GM18858 (cell line): ENCODE data around the gene CLCN3.
A peak's percentile ranks its signal among the peaks of the same experiment; 100 is the strongest.
"Not testable (repeated sequence)": the region's sequence is repeated elsewhere in the genome, so short reads cannot be mapped to it uniquely, and the experiment has no call there.

Experiments used
- ATAC-seq: cut with Tn5 transposase; IDR thresholded peaks from one replicate; pipeline ENCODE4 v1.9.1; 2021; ENCODE audit not compliant: unreplicated experiment

CLCN3 gene

DNA sequence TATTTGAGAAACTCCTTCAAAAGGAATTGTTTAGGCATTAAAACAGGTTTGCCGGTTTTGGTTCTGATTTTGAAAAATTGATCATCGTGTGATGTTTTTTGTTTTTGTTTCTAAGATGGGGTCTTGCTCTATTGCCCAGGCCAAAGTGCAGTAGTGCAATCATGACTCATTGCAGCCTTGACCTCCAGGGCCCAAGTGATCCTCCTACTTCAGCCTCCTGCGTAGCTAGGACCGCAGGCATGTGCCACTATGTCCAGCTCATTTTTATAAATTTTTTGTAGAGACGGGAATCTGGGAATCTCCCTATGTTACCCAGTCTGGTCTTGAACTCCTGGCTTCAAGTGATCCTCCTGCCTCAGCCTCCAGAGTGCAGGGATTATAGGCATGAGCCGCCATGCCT is 35.0 kb downstream of the CLCN3 start:
- ATAC-seq: no peak

DNA sequence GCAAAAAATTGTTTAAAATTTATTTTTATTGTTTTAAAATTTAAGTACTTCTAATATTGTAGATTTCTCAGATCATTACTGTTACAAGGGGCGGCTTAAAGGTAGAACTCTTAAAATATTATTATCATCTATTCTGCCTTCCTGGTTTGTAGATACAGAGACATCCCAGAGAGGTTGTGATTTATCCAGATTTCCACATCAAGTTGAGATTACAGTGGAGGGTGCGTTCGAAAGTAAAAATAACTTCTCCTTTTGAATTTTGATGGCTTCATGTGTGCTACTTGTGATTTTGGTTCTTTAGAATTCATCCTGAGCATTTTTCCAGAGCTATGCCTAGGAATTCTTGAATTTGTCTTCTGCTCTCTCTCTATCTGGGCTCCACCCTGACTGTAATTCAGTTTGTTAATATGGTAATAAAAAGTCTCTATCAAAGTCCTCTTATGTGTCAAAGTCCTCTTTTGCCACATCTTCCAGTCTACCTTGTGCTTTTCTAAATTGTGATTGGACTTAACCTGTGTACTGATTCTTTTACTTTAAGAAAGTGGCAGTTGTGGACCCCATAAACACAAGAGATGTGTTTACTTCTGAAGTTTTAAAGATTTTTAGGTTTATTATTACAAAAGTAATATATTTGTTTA is 37.2 kb downstream of the CLCN3 start:
- no peak for ATAC-seq

- no peak for ATAC-seq
Observed at GRCh38 chr4:169658196-169658595, 37.8 kb downstream of the CLCN3 start.

GRCh38 chr4:169658975-169659715 is 38.8 kb downstream of the CLCN3 start:
- no peak for ATAC-seq

DNA sequence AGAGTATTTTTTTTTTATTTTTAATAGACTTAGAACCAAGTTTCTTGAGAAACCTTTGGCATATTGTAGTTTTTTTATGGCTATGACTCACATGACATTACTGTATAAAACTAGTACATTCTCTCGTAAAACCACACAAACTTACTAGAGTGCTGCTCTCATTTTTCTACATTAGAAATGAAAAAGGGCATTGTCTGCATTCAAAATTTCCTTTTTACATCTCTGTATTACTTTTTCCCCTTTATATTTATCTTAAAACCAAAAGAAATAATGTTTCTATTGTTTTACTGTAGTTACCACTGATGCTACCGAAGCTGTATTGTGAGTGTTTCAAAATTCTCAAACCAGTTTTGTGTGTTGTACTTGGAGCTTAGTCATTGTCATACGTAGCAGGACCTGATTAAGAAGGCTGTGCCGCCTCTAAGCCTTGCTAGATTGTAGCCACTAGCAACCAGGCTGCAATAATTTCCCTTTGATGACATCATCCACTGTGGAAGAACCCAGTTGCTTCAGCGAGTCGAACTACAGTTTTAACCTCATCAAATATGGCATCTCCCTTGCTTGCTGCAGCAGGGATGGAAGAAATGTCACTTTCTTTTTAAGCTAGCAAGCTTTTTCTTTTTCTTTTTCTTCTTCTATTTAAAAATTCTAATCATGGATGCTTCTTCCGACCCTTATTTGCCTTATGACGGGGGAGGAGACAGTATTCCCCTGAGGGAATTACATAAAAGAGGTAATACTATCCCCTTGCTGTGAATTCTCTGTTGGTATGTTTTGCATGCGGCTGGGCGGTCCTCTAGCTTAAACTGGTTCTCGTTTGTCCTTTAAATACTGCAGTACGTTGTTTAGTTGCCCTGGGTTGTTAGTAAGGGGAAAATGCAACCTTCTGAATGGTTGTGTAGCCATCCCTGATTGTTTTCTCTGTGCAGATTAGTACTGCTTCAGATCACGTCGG is 39.6 kb downstream of the CLCN3 start:
- peak; percentile 96 for ATAC-seq

- ATAC-seq: no peak
Observed at GRCh38 chr4:169660929-169661328, 40.6 kb downstream of the CLCN3 start.

DNA sequence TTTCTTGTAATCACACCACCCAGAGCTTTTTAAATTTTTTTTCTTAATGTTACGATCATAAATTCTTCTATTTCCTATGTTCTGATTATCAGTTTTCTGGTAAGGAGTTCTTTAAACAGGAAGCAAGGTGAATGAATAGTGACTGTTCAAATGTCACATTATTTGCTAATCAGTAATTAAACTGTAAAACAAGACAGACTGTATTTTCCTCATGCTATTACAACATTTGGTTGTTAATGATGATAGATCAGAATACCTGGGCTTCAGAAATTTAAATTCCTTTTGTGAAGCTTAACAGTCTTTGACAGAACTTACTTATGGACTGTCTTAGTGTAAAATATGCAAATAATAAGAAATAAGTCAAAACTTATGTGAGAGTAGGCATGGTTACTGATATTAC is 41.4 kb downstream of the CLCN3 start:
- ATAC-seq: no peak

- ATAC-seq: no peak
Observed at GRCh38 chr4:169662206-169662605, 41.8 kb downstream of the CLCN3 start.

DNA sequence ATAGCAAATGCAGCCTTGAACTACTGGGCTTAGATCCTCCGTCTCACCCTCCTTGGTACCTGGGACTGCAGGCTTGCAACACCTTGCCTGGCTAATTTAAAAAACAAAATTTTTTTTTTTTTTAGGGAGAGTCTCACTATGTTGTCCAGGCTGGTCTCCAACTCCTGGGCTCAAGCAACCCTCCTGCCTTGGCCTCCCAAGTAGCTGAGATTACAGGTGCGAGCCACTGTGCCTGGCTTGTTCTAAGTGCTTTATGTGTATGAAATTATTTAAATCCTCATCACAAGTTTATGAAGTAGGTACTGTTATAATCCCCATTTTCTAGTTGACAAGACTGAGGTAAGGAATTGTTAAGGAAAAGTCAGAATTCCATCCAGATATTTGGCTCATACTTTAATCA is 43.0 kb downstream of the CLCN3 start:
- ATAC-seq: no peak

GRCh38 chr4:169663831-169664230 is 43.5 kb downstream of the CLCN3 start:
- no peak for ATAC-seq

GRCh38 chr4:169664615-169665014 is 44.2 kb downstream of the CLCN3 start:
- no peak for ATAC-seq

- no peak for ATAC-seq
Observed at GRCh38 chr4:169665046-169665737, 44.8 kb downstream of the CLCN3 start.

DNA sequence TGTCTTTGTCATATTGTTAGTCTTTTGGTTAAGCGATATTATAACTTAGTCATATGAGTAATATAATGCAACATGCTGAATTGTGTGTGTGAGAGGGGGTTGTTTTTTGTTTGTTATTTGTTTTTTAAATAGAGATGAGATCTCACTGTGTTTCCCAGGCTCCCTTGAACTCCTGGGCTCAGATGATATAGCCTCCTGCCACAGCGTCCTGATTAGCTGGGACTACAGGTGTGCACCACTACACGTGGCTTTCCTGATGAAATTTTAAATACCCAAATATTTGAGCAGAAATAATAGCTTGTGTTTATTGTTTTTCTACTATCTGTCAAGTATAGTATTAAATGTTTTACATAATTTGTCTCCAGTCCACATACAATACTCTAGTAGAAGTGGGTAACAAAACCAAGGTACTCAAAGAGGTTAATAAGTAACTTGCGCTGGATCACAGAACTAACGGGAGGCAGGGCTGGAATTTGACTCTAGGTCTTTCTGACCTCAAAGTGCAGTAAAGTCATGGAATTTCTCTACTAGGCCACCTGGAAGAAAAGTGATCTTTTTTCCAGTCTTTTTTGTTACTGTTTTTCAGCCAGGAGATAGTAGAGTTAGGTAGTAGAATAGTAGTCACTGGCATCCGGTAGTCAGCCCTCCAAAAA is 47.8 kb downstream of the CLCN3 start:
- no peak for ATAC-seq

- ATAC-seq: peak; percentile 79
Observed at GRCh38 chr4:169675825-169676224, 55.4 kb downstream of the CLCN3 start.

DNA sequence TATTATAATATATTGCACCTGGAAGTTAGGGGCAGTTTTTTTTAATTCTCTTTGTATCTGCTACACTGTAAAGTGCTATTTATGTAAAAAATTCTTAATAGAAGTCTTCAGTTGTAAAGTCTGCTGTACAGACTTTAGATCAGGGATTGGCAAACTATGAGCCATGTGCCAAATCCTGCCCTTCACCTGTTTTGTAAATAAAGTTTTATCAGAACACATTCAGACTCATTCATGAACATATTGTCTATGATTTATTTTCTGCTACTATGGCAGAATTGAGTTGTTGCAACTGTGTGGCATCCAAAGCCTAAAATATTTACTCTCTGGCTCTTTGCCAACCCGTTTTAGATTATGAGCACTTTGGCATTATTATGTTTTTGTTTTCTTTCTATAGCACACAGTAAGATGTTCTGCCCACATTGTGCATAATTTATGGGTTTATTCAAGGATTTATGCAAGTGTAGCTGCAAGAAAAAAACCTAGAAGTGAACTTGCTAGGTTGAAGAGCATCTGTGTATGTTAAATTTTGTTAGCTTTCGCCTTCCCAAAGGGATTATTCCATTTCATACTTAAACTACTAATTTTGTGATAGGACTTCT is 56.9 kb downstream of the CLCN3 start:
- no peak for ATAC-seq

DNA sequence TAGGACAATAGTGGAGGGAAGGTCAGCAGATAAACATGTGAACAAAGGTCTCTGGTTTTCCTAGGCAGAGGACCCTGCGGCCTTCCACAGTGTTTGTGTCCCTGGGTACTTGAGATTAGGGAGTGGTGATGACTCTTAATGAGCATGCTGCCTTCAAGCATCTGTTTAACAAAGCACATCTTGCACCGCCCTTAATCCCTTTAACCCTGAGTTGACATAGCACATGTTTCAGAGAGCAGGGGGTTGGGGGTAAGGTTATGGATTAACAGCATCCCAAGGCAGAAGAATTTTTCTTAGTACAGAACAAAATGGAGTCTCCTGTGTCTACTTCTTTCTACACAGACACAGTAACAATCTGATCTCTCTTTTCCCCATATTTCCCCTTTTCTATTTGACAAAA is 58.1 kb downstream of the CLCN3 start:
- not testable (repeated sequence) for ATAC-seq

- ATAC-seq: not testable (repeated sequence)
Observed at GRCh38 chr4:169678951-169679591, 58.7 kb downstream of the CLCN3 start.

DNA sequence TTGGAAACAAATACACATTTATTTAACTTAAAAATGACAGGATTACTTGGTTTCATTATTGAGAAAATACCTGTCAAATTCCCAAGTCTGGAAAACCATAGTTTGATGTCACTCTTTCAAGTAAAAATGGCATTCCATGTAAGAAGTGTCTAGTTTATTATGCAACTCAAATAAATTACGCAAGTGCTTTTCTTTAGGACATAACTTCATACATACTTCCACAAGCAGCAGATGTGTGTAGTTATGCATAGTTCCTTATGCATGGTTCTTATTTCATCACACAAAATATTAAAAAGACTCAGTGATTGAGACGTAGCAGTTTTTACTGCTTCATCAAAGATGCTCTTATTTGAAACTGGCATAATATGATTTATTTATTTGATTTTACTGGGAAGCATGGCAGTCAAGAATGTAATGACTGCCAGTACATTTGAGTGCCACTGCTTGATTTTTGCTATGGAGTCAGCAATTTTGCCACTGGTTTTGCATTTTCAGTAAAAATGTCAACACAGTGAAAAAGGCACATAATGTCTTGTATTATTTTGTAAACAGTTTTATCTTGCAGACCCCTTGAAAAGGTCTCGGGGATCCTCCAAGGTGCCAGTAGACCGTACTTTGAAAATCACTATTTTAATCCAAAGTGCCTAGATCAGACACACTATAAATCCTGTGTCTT is 62.1 kb downstream of the CLCN3 start:
- no peak for ATAC-seq

- no peak for ATAC-seq
Observed at GRCh38 chr4:169689681-169690080, 69.3 kb downstream of the CLCN3 start.
